Left renal pelvis (tissue), 4 donors: ENCODE data around the gene HOPX. TPM values are rescaled to one million over a fixed set of nuclear protein-coding genes. Genes with fewer than 3 reads are reported as not detected.

Experiments
- polyA plus RNA-seq, 4 donors: library from polyadenylated mRNA; unstranded; fragments of 120-200 nt; gene quantifications; one replicate each; pipeline ENCODE4 v1.2.1, GENCODE V29; 2013; ENCODE audit not compliant: insufficient read length in 4 of 4

HOPX gene
- polyA plus RNA-seq, 4 donors, result 2.9 to 21.3 (median 15.1) TPM

Other genes with a start within 250 kb of the HOPX start
- gene PPAT, start 245.7 kb downstream of the HOPX start, polyA plus RNA-seq, result 10 to 100 TPM; 19.8 to 31.7 (median 26.6) TPM
- 100 to 1,000 TPM in 3 of 4 donors, 10 to 100 TPM in 1; 66.2 to 145 (median 115) TPM for gene PAICS, start 245.0 kb downstream of the HOPX start, polyA plus RNA-seq
- 100 to 1,000 TPM; 112 to 148 (median 119) TPM for gene SRP72, start 213.7 kb downstream of the HOPX start, polyA plus RNA-seq
- gene ARL9, start 175.5 kb downstream of the HOPX start, polyA plus RNA-seq, result 1 to 10 TPM in 2 of 4 donors, under 1 TPM in 2; 0.41 to 1.3 (median 1.0) TPM
- gene SPINK2, start 140.4 kb upstream of the HOPX start, polyA plus RNA-seq, result not detected
- 10 to 100 TPM; 37.5 to 63.1 (median 55.4) TPM for gene REST, start 226.6 kb upstream of the HOPX start, polyA plus RNA-seq